Aorta (tissue), 5 donors: ENCODE data around the gene YWHAE. TPM values are rescaled to one million over a fixed set of nuclear protein-coding genes. Genes with fewer than 3 reads are reported as not detected.
A peak's percentile ranks its signal among the peaks of the same experiment; 100 is the strongest.
"Not testable (repeated sequence)": the region's sequence is repeated elsewhere in the genome, so short reads cannot be mapped to it uniquely, and the experiment has no call there.

ENCODE experiments used
- ATAC-seq: fragments of 200-7000 bp; cut with Tn5 transposase; one replicate; pipeline ENCODE4 v1.9.1; 2022; ENCODE audit warnings: moderate library complexity; ENCODE audit not compliant: low FRiP score
- DNase-seq, 2 donors: peaks; one replicate each; pipeline ENCODE4 v3.0.0-alpha.2; 2020
- H3K27ac ChIP-seq, 2 donors: one replicate each; pipeline ENCODE4 v1.5.1; 2013; ENCODE audit warnings: low read length in 2 of 2, mild to moderate bottlenecking in 2 of 2, moderate library complexity in 2 of 2, control low read depth in 1 of 2, inconsistent platforms in 1 of 2, low read depth in 1 of 2
- H3K27me3 ChIP-seq, 2 donors: one replicate each; pipeline ENCODE4 v1.6.1; 2013; ENCODE audit warnings: control low read depth in 1 of 2, low read length in 1 of 2, mild to moderate bottlenecking in 1 of 2, moderate library complexity in 1 of 2; ENCODE audit not compliant: insufficient read depth in 2 of 2, control insufficient read depth in 1 of 2
- H3K36me3 ChIP-seq, 2 donors: one replicate each; pipeline ENCODE4 v1.6.1; 2013; ENCODE audit warnings: control low read depth in 1 of 2, low read length in 1 of 2, mild to moderate bottlenecking in 1 of 2; ENCODE audit not compliant: insufficient read depth in 2 of 2, control insufficient read depth in 1 of 2
- H3K4me1 ChIP-seq, 2 donors: one replicate each; pipeline ENCODE4 v1.6.1; 2013; ENCODE audit warnings: low read length in 2 of 2, control low read depth in 1 of 2, mild to moderate bottlenecking in 1 of 2, moderate library complexity in 1 of 2; ENCODE audit not compliant: insufficient read depth in 2 of 2, control insufficient read depth in 1 of 2
- H3K4me3 ChIP-seq, 2 donors: one replicate each; pipeline ENCODE4 v1.5.1; 2013; ENCODE audit warnings: low read length in 2 of 2, control low read depth in 1 of 2, mild to moderate bottlenecking in 1 of 2
- H3K9me3 ChIP-seq: one replicate; pipeline ENCODE4 v1.6.1; 2013; ENCODE audit warnings: mild to moderate bottlenecking, low read length; ENCODE audit not compliant: control insufficient read depth
- WGBS, 2 donors: extraction: QIAGEN DNeasy Blood & Tissue Kit; methylation state at CpG; one replicate each; pipeline ENCODE4 v1.1.7; 2013; 5-methylcytosine and 5-hydroxymethylcytosine counted together
- intact Hi-C, 2 donors: fragments of 100-400 bp; cut with DNase I; formaldehyde crosslinking; loops; one replicate each; pipeline versions ENCODE4 v1.14.2 to v1.15.0; 2022
- polyA plus RNA-seq, 2 donors: library from polyadenylated mRNA; stranded (reverse); fragments of 200-250 nt; gene quantifications; one replicate each; pipeline ENCODE4 v1.2.3, GENCODE V29; 2013
- total RNA-seq, 2 donors: library from RNA; stranded (reverse); fragmentation: NEBNext Ultra II Directional; extraction: Animal tissue kit (Norgen Biotek cat#: 25700); gene quantifications; one replicate each; pipeline ENCODE4 v1.2.1, GENCODE V29; 2021
- donor health status: healthy with polysubstance abuse.
- donor health status: Bipolar disorder and iron deficiency.
- donor health status: DM: no; HTN: no; CAD: no.
- donor health status: DM: no; HTN: no; CAD: no.
- donor health status: DM: yes; HTN: yes; CAD: no.

YWHAE gene
- total and polyA plus RNA-seq, 4 donors = 174 to 285 (median 248) TPM

DNA sequence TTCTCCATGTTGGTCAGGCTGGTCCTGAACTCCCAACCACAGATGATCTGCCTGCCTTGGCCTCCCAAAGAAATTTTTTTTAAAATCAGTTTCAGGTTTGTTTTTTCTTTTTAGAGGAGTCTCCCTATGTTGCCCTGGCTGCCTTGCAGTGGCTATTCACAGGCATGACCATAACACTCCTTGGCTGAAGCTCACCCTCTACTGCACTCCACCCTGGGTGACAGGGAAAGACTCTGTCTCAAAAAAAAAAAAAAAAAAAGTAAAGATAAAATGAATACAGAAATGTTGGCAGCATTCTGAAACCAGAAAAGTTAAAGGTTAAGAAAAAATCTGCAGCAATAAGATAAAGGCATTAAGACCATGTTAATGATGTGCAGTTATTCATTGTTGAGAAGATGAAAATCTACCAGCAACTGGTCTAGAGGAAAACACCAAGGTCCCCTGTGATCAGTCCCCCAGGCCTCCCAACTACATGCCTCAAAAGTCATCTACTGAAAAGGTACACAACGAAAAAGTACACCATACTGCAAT, 15.1 kb downstream of the YWHAE start:
- H3K4me3 ChIP-seq = no peak overlapping the region
- no peak for ATAC-seq

DNA sequence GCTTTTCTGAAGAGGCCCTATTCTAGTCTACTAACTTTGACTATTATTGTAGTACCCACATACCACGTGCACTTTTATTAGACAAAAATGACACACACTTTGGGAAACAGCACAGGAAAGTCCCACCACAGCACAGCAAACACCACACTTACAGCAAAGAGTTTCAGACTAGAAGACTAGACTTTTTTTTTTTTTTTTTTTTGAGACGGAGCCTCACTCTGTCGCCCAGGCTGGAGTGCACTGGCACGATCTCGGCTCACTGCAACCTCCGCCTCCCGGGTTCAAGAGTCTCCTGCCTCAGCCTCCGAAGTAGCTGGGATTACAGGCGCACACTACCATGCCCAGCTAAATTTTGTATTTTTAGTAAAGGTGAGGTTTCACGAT, 20.1 kb downstream of the YWHAE start:
- H3K36me3 ChIP-seq = no peaks in the 10 kb centered on the region
- no peaks in the 10 kb centered on the region for H3K27me3 ChIP-seq
- intact Hi-C loops = no loop called here
- ATAC-seq = no peak
- H3K4me1 ChIP-seq = peaks cover 0 to 2% of the 10 kb centered on the region in 2 donors
- H3K9me3 ChIP-seq = no peaks in the 10 kb centered on the region
- H3K27ac ChIP-seq = no peak overlapping the region
- no peak overlapping the region for H3K4me3 ChIP-seq
- peak in 1 of 2 donors; percentile 39 for DNase-seq
- WGBS, 2 donors = 33 to 44% methylated on average over 10 of the region's 10 CpGs

More for the DNA sequence above, 15.1 kb downstream of the YWHAE start:
- Histone ChIP-seq H3K4me1 (no peaks in the 10 kb centered on the region), H3K27ac (no peak overlapping the region), H3K27me3 (no peaks in the 10 kb centered on the region), H3K9me3 (no peaks in the 10 kb centered on the region), H3K36me3 (no peaks in the 10 kb centered on the region)
- intact Hi-C loops = no loop called here
- peak in 1 of 2 donors; percentile 26 for DNase-seq
- WGBS, 2 donors = 4 to 9% methylated on average over 1 of the region's 1 CpG

DNA sequence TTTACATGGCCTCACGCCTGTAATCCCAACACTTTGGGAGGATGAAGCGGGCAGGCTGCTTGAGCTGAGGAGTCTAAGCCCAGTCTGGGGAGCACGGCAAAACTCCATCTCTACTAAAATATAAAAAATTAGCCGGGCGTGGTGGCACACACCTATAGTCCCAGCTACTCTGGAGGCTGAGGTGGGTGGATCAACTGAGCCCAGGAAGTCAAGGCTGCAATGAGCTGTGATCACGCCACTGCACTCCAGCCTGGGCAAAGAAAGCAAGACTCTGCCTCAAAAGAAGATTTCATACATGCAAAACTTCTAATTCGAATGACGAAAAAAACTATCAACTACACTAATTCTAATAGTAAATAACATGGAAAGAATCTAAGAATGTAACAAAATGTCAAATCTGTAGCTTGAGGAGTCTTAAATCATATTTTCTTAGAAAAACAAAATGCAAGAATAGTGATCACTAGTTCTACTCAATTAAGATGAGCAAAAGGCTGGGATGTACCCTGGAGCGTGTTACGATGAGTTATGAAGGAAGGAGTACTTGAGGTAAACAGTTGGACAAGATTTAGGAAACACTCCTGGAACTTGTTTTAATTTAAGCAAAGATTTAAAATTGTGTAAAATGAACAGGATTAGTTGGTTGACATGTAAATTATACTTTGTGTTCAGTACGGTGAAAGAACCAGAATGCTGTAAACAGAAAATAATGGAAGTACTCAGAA, 20.7 kb downstream of the YWHAE start:
- Histone ChIP-seq H3K4me1 (peaks cover 0 to 2% of the 10 kb centered on the region in 2 donors), H3K36me3 (no peaks in the 10 kb centered on the region), H3K4me3 (no peak overlapping the region), H3K9me3 (no peaks in the 10 kb centered on the region), H3K27ac (no peak overlapping the region), H3K27me3 (no peaks in the 10 kb centered on the region)
- WGBS, 2 donors = 73 to 74% methylated on average over 11 of the region's 11 CpGs
- peak in 1 of 2 donors; percentile 39 for DNase-seq
- intact Hi-C loops = no loop called here
- ATAC-seq = no peak

DNA sequence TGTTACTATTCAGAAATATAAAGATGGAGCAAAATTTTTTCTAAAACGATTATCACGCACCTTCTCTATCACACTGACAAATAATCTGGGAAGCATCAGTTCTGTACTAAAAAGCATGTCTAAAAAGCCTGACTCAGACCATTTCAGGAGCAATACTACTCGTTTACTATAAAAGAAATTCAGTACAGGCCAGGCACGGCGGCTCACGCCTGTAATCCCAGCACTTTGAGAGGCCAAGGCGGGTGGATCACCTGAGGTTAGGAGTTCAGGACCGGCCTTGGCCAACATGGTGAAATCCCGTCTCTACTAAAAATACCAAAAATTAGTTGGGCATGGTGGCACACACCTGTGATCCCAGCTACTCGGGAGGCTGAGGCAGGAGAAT, 21.6 kb downstream of the YWHAE start:
- H3K9me3 ChIP-seq, H3K4me1 ChIP-seq, ATAC-seq, H3K27me3 ChIP-seq, H3K27ac ChIP-seq, intact Hi-C loops, H3K4me3 ChIP-seq, H3K36me3 ChIP-seq: not testable (repeated sequence)
- peak in 1 of 2 donors; percentile 38 for DNase-seq
- 78 to 79% methylated on average over 10 of the region's 10 CpGs for WGBS, 2 donors

DNA sequence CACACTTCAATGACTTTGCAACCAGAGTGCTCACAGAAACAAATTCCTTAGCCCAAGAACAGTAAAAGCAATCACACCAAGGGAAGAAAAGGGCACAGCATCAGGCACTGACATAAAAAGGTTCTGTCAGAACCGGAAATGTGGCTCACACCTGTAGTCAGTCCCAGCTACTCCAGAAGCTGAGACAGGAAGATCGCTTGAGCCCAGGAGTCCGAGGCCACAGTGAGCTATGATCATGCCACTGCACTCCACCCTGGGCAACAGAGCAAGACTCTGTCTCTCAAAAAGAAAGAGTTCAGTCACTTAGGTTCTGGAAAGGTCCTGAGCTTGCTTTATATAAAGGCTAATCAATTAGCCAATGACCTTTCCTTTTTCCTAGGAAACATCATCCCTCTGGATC, 22.7 kb downstream of the YWHAE start:
- H3K9me3 ChIP-seq = no peaks in the 10 kb centered on the region
- DNase-seq (peak in 1 of 2 donors; percentile 21), ATAC-seq (no peak)
- peaks cover 2 to 4% of the 10 kb centered on the region in 2 donors for H3K4me1 ChIP-seq
- no peaks in the 10 kb centered on the region for H3K36me3 ChIP-seq
- no peak overlapping the region for H3K4me3 ChIP-seq
- 74 to 76% methylated on average over 3 of the region's 3 CpGs for WGBS, 2 donors
- intact Hi-C loops = no loop called here
- no peak overlapping the region for H3K27ac ChIP-seq
- H3K27me3 ChIP-seq = no peaks in the 10 kb centered on the region

DNA sequence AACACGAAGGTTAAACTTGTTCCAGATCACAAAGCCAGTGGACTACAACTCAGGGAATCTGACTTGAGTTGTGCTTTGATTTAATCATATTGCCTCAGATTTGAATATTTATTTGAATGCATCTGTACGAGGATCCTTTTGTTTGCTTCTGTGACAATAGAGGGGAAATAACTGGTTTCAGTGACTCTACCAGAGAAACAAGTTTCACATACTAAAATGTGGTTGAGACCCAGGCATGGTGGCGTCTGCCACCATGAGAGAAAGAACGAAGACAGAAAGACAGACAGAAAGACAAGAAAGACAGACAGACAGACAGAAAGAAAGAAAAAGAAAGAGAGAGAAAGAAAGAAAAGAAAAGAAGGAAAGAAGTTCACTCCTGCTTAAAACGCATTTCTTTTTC, 24.0 kb downstream of the YWHAE start:
- peaks cover 4% of the 10 kb centered on the region in 2 donors for H3K4me1 ChIP-seq
- no peak overlapping the region for H3K27ac ChIP-seq
- intact Hi-C loops = no loop called here

DNA sequence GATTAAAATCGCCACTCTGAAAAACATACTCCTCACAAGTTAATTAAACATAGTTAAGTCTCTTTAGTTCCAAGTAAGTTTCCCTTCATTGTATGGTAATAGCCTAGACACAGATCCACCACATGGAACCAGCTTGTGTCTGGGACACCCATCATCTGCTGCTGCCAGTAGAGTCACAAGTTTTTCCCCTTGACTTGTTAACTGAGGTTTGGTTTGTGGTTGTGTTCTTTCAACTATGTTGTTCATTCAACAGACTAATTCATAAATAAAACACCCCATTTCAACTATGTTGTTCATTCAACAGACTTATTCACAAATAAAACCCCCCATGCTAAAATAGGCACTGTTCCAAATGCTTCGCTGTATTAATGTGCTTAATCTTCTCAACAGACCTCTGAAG, 24.4 kb downstream of the YWHAE start:
- no peak overlapping the region for H3K27ac ChIP-seq
- peaks cover 4% of the 10 kb centered on the region in 2 donors for H3K4me1 ChIP-seq
- 14 to 18% methylated on average over 2 of the region's 2 CpGs for WGBS, 2 donors
- DNase-seq (no peak), ATAC-seq (no peak)
- no peak overlapping the region for H3K4me3 ChIP-seq
- intact Hi-C loops = no loop called here
- H3K36me3 ChIP-seq = no peaks in the 10 kb centered on the region
- H3K9me3 ChIP-seq = no peaks in the 10 kb centered on the region
- H3K27me3 ChIP-seq = no peaks in the 10 kb centered on the region

More for the DNA sequence above, 24.0 kb downstream of the YWHAE start:
- no peak for ATAC-seq
- no peaks in the 10 kb centered on the region for H3K9me3 ChIP-seq
- no peak for DNase-seq
- no peaks in the 10 kb centered on the region for H3K36me3 ChIP-seq
- WGBS, 2 donors = 33 to 40% methylated on average over 5 of the region's 5 CpGs
- H3K27me3 ChIP-seq = no peaks in the 10 kb centered on the region
- no peak overlapping the region for H3K4me3 ChIP-seq

DNA sequence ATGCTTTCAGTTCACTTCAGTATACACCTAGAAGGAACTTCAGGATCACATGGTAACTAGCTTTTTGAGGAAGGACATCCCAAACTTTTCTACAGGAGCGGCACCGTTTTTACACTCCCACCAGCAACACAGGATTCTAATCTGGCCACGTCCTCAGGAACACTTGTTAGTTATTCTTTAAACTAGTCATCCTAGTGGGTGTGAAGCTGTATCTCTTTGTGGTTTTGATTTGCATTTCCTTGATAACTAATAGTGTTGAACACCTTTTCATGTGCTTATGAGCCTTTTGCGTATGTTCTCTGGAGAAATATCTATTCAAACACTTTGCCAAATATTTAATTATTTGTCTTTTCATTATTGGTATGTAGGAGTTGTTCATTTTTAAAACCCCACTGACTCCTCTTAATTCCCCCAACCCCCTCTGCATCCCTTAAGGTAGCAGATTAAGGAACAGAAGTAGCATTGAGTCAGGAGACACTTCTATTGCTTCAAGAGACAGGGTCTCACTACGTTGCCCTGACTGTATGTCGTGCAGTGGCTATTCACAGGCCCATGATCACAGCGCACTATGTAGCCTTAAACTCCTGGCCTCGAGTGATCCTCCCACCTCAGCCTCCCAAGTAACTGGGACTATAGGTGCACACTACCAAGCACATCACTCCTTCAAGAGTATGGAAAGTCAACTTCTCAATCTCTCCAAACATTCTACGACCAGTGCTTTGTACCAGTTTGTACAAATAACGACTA, 25.4 kb downstream of the YWHAE start:
- ATAC-seq = no peak
- Histone ChIP-seq H3K27ac (no peak overlapping the region), H3K4me1 (peaks cover 4 to 6% of the 10 kb centered on the region in 2 donors)

More for the DNA sequence above, 25.4 kb downstream of the YWHAE start:
- WGBS, 2 donors = 57 to 63% methylated on average over 10 of the region's 10 CpGs
- Histone ChIP-seq H3K36me3 (no peaks in the 10 kb centered on the region), H3K9me3 (no peaks in the 10 kb centered on the region), H3K27me3 (no peaks in the 10 kb centered on the region), H3K4me3 (no peak overlapping the region)
- intact Hi-C loops = no loop called here
- DNase-seq = no peak
